ENCODE measurements around the gene PRDM16.

DNA sequence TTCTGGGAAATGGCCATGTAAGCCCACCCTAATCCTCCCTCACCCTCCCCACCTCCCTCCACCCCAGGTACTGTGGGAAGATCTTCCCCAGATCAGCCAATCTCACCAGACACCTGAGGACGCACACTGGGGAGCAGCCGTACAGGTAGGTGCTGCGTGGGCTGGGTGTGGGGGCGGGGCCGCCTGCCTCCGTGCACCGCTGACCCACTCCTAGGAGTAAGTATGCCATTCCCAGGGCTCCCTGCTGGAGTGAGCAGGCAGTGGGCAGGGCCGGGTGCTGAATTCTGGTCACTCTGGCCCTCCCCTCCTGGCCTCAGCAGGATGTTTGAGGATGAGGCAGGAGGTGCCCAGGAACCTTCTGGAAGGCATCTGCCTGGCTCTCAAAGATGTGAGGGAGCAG, 349.6 kb downstream of the PRDM16 start:
- TF ChIP-seq, protein P1, sequence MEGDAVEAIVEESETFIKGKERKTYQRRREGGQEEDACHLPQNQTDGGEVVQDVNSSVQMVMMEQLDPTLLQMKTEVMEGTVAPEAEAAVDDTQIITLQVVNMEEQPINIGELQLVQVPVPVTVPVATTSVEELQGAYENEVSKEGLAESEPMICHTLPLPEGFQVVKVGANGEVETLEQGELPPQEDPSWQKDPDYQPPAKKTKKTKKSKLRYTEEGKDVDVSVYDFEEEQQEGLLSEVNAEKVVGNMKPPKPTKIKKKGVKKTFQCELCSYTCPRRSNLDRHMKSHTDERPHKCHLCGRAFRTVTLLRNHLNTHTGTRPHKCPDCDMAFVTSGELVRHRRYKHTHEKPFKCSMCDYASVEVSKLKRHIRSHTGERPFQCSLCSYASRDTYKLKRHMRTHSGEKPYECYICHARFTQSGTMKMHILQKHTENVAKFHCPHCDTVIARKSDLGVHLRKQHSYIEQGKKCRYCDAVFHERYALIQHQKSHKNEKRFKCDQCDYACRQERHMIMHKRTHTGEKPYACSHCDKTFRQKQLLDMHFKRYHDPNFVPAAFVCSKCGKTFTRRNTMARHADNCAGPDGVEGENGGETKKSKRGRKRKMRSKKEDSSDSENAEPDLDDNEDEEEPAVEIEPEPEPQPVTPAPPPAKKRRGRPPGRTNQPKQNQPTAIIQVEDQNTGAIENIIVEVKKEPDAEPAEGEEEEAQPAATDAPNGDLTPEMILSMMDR (IDR thresholded peaks at IDR 0.05): no peak
- no peak for TF ChIP-seq POLR2A (IDR thresholded peaks at IDR 0.05)
